ENCODE results near the gene C1orf52.

GRCh38 chr1:85240174-85240601 lies 19.3 kb downstream of the C1orf52 start:
- TF ChIP-seq CTCF (IDR thresholded peaks at IDR 0.05; ENCODE audit: low read depth, low read length, poor library complexity, severe bottlenecking) (peak; percentile 19), EZH2phosphoT487 (IDR thresholded peaks at IDR 0.05; ENCODE audit: borderline replicate concordance, low read length) (no peak)
